GM18507 (cell line): Measurements from ENCODE around the gene CCDC186.

Source experiments
- DNase-seq: peaks from one replicate; pipeline ENCODE4 v3.0.0; 2011; ENCODE audit warnings: low read depth; ENCODE audit not compliant: insufficient read length; ENCODE audit errors: extremely low spot score
- FAIRE-seq: peaks from 2 replicates; lab custom pipeline; 2011; peaks lifted over from hg19 to GRCh38; lab: Jason Lieb, UNC

The CCDC186 gene

GRCh38 chr10:114173921-114174694 is at the start of gene CCDC186:
TSS of gene CCDC186 (minus strand) at chr10:114174203. CDS start at chr10:114163268, 10,935 bp downstream.
- FAIRE-seq (peak; percentile 99), DNase-seq (peak; percentile 92)

- no peak for DNase-seq
- FAIRE-seq, result no peak
Observed at GRCh38 chr10:114223066-114223465, 49.1 kb upstream of the CCDC186 start.

GRCh38 chr10:114221235-114221634 is 47.2 kb upstream of the CCDC186 start:
- no peak for FAIRE-seq
- no peak for DNase-seq

- DNase-seq (no peak), FAIRE-seq (no peak)
Observed at GRCh38 chr10:114220281-114220680, 46.3 kb upstream of the CCDC186 start.

GRCh38 chr10:114215033-114215432 is 41.0 kb upstream of the CCDC186 start:
- DNase-seq (no peak), FAIRE-seq (no peak)

GRCh38 chr10:114212153-114212552 is 38.1 kb upstream of the CCDC186 start:
- FAIRE-seq (no peak), DNase-seq (no peak)

GRCh38 chr10:114208351-114208750 is 34.3 kb upstream of the CCDC186 start:
- DNase-seq, result no peak
- FAIRE-seq, result no peak

- DNase-seq, result no peak
- FAIRE-seq, result no peak
Observed at GRCh38 chr10:114207349-114207748, 33.3 kb upstream of the CCDC186 start.

GRCh38 chr10:114206902-114207301 is 32.9 kb upstream of the CCDC186 start:
- DNase-seq, result no peak
- no peak for FAIRE-seq

GRCh38 chr10:114202812-114203211 is 28.8 kb upstream of the CCDC186 start:
- no peak for FAIRE-seq

GRCh38 chr10:114199239-114199638 is 25.2 kb upstream of the CCDC186 start:
- no peak for DNase-seq
- no peak for FAIRE-seq

More at GRCh38 chr10:114202812-114203211, 28.8 kb upstream of the CCDC186 start:
- DNase-seq, result no peak

- FAIRE-seq, result no peak
- no peak for DNase-seq
Observed at GRCh38 chr10:114195079-114195478, 21.1 kb upstream of the CCDC186 start.

- FAIRE-seq (no peak), DNase-seq (no peak)
Observed at GRCh38 chr10:114189700-114190099, 15.7 kb upstream of the CCDC186 start.

- no peak for FAIRE-seq
- no peak for DNase-seq
Observed at GRCh38 chr10:114188900-114189299, 14.9 kb upstream of the CCDC186 start.

GRCh38 chr10:114188001-114188400 is 14.0 kb upstream of the CCDC186 start:
- no peak for FAIRE-seq

GRCh38 chr10:114184276-114184675 is 10.3 kb upstream of the CCDC186 start:
- FAIRE-seq, result no peak

More at GRCh38 chr10:114188001-114188400, 14.0 kb upstream of the CCDC186 start:
- DNase-seq, result no peak

GRCh38 chr10:114183563-114183962 is 9.6 kb upstream of the CCDC186 start:
- DNase-seq (no peak), FAIRE-seq (no peak)

More at GRCh38 chr10:114184276-114184675, 10.3 kb upstream of the CCDC186 start:
- no peak for DNase-seq

GRCh38 chr10:114181971-114182370 is 8.0 kb upstream of the CCDC186 start:
- no peak for DNase-seq
- no peak for FAIRE-seq

GRCh38 chr10:114180937-114181336 is 6.9 kb upstream of the CCDC186 start:
- FAIRE-seq (no peak), DNase-seq (no peak)

GRCh38 chr10:114179747-114180146 is 5.7 kb upstream of the CCDC186 start:
- FAIRE-seq (no peak), DNase-seq (no peak)

GRCh38 chr10:114179148-114179547 is 5.1 kb upstream of the CCDC186 start, which contains the start of gene TDRD1:
TSS of gene TDRD1 (plus strand) at chr10:114179353. CDS start at chr10:114187832, 8,479 bp downstream.
- FAIRE-seq (no peak), DNase-seq (no peak)
